ENCODE measurements around the gene YTHDC1. TPM values are rescaled to one million over a fixed set of nuclear protein-coding genes. Genes with fewer than 3 reads are reported as not detected.

The YTHDC1 gene
- total and polyA plus RNA-seq, 2 of the 8 experiments (the other 6 are each of a cell fraction or from before 2014, with no cell fraction given), result 25.7 to 89.5 TPM

DNA sequence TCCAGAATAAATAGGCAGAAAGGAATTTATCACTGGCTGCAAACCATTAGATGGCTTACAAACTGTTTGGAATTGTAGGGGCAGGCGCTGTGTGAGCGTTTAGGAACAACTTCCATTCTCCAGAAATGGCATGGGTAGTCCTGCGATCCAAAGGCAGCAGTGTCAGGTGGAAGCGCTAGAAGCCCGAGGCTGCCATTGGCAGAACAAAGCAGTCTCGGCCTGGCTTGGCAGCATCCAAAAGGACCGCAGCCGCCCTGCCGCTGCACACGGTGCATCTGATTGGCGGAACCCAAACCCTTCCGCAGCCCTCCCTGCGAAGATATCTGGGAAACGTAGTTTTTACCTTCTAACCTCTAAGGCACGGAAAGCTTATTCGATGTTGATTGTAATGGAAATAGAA is 23.6 kb upstream of the YTHDC1 start:
- no peaks in the 10 kb centered on the region for H3K23me2 ChIP-seq (ENCODE audit: low read depth, low read length)
- ChIA-PET POLR2A (ENCODE audit: partially characterized antibody) (interaction anchor here (6.3 kb wide), 1 partner anchor 34 kb away, joined by 61 read pairs; no protein-coding TSS in a partner anchor), CTCF (ENCODE audit: partially characterized antibody) (interaction anchor here (3.1 kb wide), 1 partner anchor 32 kb away, joined by 16 read pairs; no protein-coding TSS in a partner anchor)
- peak overlapping the region; percentile 60 for H4K5ac ChIP-seq (ENCODE audit: insufficient read length, low read depth, low read length)
- H2AFZ ChIP-seq (ENCODE audit: low read length), result 0 out of 2 replicates have a peak overlapping the region, but pooled peaks have one; percentile 75
- peak overlapping the region in 1 of 4 experiments; percentile 50; a peak in 4 of 8 replicates for H3K4me3 ChIP-seq (ENCODE audit: extremely low read depth in 1 of 4, insufficient read depth in 2 of 4, low read depth in 3 of 4, low read length in 4 of 4)
- H3K18ac ChIP-seq (ENCODE audit: extremely low read depth, low read length), result no peak overlapping the region
- no peak overlapping the region for H3K56ac ChIP-seq (replicated peaks; ENCODE audit: insufficient read length, low read depth, low read length)
- H4K20me1 ChIP-seq (replicated peaks in 1 of 2; ENCODE audit: control insufficient read depth in 1 of 2, insufficient read depth in 2 of 2, low read length in 2 of 2), result no peaks in the 10 kb centered on the region
- 3% methylated on average over 16 of the region's 16 CpGs; no CpG with 5 or more reads in 1 of the 2 experiments for WGBS, 2 experiments (ENCODE audit: extremely low coverage in 1 of 2, insufficient coverage in 1 of 2, insufficient read length in 1 of 2, insufficient replicate concordance in 2 of 2, low coverage in 1 of 2, low lambda C conversion rate in 2 of 2, missing lambda C conversion rate in 1 of 2)
- H3K23ac ChIP-seq (ENCODE audit: insufficient read length), result no peak overlapping the region
- H3K36me3 ChIP-seq (ENCODE audit: control insufficient read depth in 2 of 4, insufficient read depth in 4 of 4, low read length in 3 of 4), result no peaks in the 10 kb centered on the region
- H3K79me2 ChIP-seq (ENCODE audit: control insufficient read depth in 1 of 2, insufficient read depth in 2 of 2, low read length in 2 of 2), result no peaks in the 10 kb centered on the region
- H3K4me2 ChIP-seq (ENCODE audit: insufficient read depth in 1 of 2, low read depth in 2 of 2, low read length in 2 of 2), result peak overlapping the region; percentile 66 to 67
- no peak overlapping the region for H3K4ac ChIP-seq (replicated peaks; ENCODE audit: insufficient read length, low read depth, low read length)
- H2BK15ac ChIP-seq (ENCODE audit: low read length), result no peak overlapping the region
- H2BK5ac ChIP-seq (ENCODE audit: low read depth, low read length), result peak overlapping the region; percentile 6; the same call in 1 of the 2 replicates
- no peaks in the 10 kb centered on the region for H3K9me3 ChIP-seq (ENCODE audit: insufficient read depth in 2 of 2, low read depth in 1 of 2, low read length in 1 of 2)
- H2BK20ac ChIP-seq (ENCODE audit: low read length), result no peak overlapping the region
- H3K4me1 ChIP-seq (replicated peaks in 1 of 4; ENCODE audit: control insufficient read depth in 3 of 4, insufficient read depth in 4 of 4, low read length in 3 of 4), result peaks cover 2 to 15% (median 4%) of the 10 kb centered on the region in 4 experiments
- FAIRE-seq (peak; percentile 95), DNase-seq (ENCODE audit: low read depth in 1 of 2, low spot score in 2 of 2) (peak; percentile 73 to 77)
- no peak overlapping the region for H2BK120ac ChIP-seq (replicated peaks; ENCODE audit: low read depth, low read length)
- H2AK5ac ChIP-seq (ENCODE audit: low read depth, low read length), result no peak overlapping the region
- H4K8ac ChIP-seq (ENCODE audit: extremely low read depth, insufficient read depth, low read length), result no peak overlapping the region
- H3K27me3 ChIP-seq (replicated peaks in 1 of 4; ENCODE audit: control insufficient read depth in 3 of 4, extremely low read depth in 1 of 4, insufficient read depth in 3 of 4, low read length in 3 of 4), result peaks cover 3 to 8% (median 5%) of the 10 kb centered on the region in 4 experiments; a peak in 5 of 7 replicates
- H3K14ac ChIP-seq (ENCODE audit: insufficient read length), result no peak overlapping the region
- no peak overlapping the region for H3K27ac ChIP-seq (ENCODE audit: low read depth, low read length)
- H4K91ac ChIP-seq (replicated peaks; ENCODE audit: insufficient read length, low read length), result no peak overlapping the region
- no peak overlapping the region; a peak in 2 of 7 replicates for H3K9ac ChIP-seq (replicated peaks in 1 of 4; ENCODE audit: extremely low read depth in 1 of 4, low read depth in 3 of 4, low read length in 3 of 4)
- no peak overlapping the region for H2BK12ac ChIP-seq (ENCODE audit: low read depth, low read length)
- H3K79me1 ChIP-seq (ENCODE audit: low read depth, low read length), result no peaks in the 10 kb centered on the region
- TF ChIP-seq HDAC6 (IDR thresholded peaks at IDR 0.05; ENCODE audit: low read depth, low read length) (no peak), TAF7 (optimal IDR thresholded peaks at IDR 0.05; ENCODE audit: borderline replicate concordance, low read depth, low read length) (no peak), POLR2AphosphoS5 (IDR thresholded peaks at IDR 0.05; ENCODE audit: low read depth, low read length) (0 out of 2 replicates have a peak, but pooled peaks have one; percentile 29), ZNF274 (IDR thresholded peaks at IDR 0.05; ENCODE audit: borderline replicate concordance, extremely low read depth, low read length) (no peak), NANOG (IDR thresholded peaks at IDR 0.05; ENCODE audit: insufficient read depth, low read depth, low read length, poor library complexity, severe bottlenecking) (no peak), SIRT6 (IDR thresholded peaks at IDR 0.05; ENCODE audit: low read length) (no peak), POU5F1 (IDR thresholded peaks at IDR 0.05; ENCODE audit: low read depth, low read length) (no peak), SIX5 (IDR thresholded peaks at IDR 0.05; ENCODE audit: low read depth, low read length) (peak; percentile 74), SIN3A (conservative IDR thresholded peaks at IDR 0.05 in 1 of 2, IDR thresholded peaks at IDR 0.05 in 1 of 2; ENCODE audit: low read depth in 1 of 2, low read length in 2 of 2) (no peak), CHD1 (IDR thresholded peaks at IDR 0.05; ENCODE audit: low read depth, low read length) (no peak), RBBP5 (IDR thresholded peaks at IDR 0.05; ENCODE audit: borderline replicate concordance, low read depth, low read length) (no peak), SAP30 (IDR thresholded peaks at IDR 0.05; ENCODE audit: insufficient read depth, insufficient replicate concordance, low read length) (no peak), FOSL1 (IDR thresholded peaks at IDR 0.05; ENCODE audit: insufficient read depth, low read depth, low read length) (no peak), POLR2A (IDR thresholded peaks at IDR 0.05; ENCODE audit: control extremely low read depth in 1 of 2, low read depth in 2 of 2, low read length in 2 of 2) (peak in 1 of 2 experiments; percentile 57; a peak in 2 of 3 replicates)

Measured in H1 (cell line).